Gastrocnemius medialis (tissue), 4 donors: ENCODE measurements around the gene BAK1. TPM values are rescaled to one million over a fixed set of nuclear protein-coding genes. Genes with fewer than 3 reads are reported as not detected.

Experiments
- ATAC-seq, 2 donors: fragments of 150-250 bp; one replicate each; pipeline ENCODE4 v1.9.1; 2016
- DNase-seq, 2 donors: peaks; one replicate each; pipeline ENCODE4 v3.0.0-alpha.2; 2019
- H3K27ac ChIP-seq, 4 donors: fragments of 200-600 bp; sonication (generic); 1 replicate in 1 of 4; 2 replicates in 3 of 4; pipeline ENCODE4 v1.5.1; 2016 to 2018; ENCODE audit warnings: mild to moderate bottlenecking in 2 of 4, moderate library complexity in 1 of 4
- H3K27me3 ChIP-seq, 3 donors: fragments of 200-600 bp; sonication (generic) in 2 of 3; 1 replicate in 1 of 3; 2 replicates in 2 of 3; pipeline versions ENCODE4 v1.5.1 to v1.6.0; 2016 to 2019; ENCODE audit warnings: mild to moderate bottlenecking in 1 of 3, moderate library complexity in 1 of 3
- H3K36me3 ChIP-seq, 2 donors: fragments of 200-600 bp; sonication (generic) in 1 of 2; one replicate each; pipeline ENCODE4 v1.5.1; 2017 to 2018
- H3K4me1 ChIP-seq, 2 donors: fragments of 200-600 bp; sonication (generic) in 1 of 2; one replicate each; pipeline ENCODE4 v1.5.1; 2016 to 2017; ENCODE audit warnings: mild to moderate bottlenecking in 2 of 2
- H3K4me3 ChIP-seq, 4 donors: fragments of 200-600 bp; sonication (generic) in 3 of 4; 1 replicate in 1 of 4; 2 replicates in 3 of 4; pipeline ENCODE4 v1.5.1; 2016 to 2019; ENCODE audit warnings: mild to moderate bottlenecking in 2 of 4
- H3K9me3 ChIP-seq, 3 donors: fragments of 200-600 bp; sonication (generic) in 2 of 3; 1 replicate in 1 of 3; 2 replicates in 2 of 3; pipeline ENCODE4 v1.5.1; 2016 to 2019
- CTCF ChIP-seq, 5 experiments: fragments of 450-650 bp in 3 of 5; fragments of 200-600 bp in 2 of 5; sonication (generic) in 2 of 5; IDR thresholded peaks in 4 of 5; conservative IDR thresholded peaks in 1 of 5; 1 replicate in 4 of 5; 2 replicates in 1 of 5; pipeline ENCODE4 v1.5.1; 2016 to 2019; ENCODE audit warnings: antibody characterized with exemption in 5 of 5, mild to moderate bottlenecking in 3 of 5, moderate library complexity in 3 of 5
- POLR2A ChIP-seq, 2 donors: fragments of 450-650 bp; IDR thresholded peaks; one replicate each; pipeline ENCODE4 v1.6.1; 2017; ENCODE audit warnings: antibody characterized with exemption in 2 of 2, mild to moderate bottlenecking in 2 of 2, moderate library complexity in 2 of 2
- in situ Hi-C, 4 donors: fragments of 200-750 bp; cut with MboI; loops; one replicate each; pipeline versions ENCODE4 v1.15.0 to v1.8.0; 2017; ENCODE audit warnings: low sequenced_read_pairs in 4 of 4
- intact Hi-C: fragments of 100-400 bp; cut with DNase I; formaldehyde crosslinking; loops from one replicate; pipeline ENCODE4 v1.15.1; 2023; ENCODE audit warnings: low total_unique reads
- total RNA-seq, 4 donors: library from RNA; depleted of rRNA; stranded (reverse); fragments of >200 nt; gene quantifications; one replicate each; pipeline versions ENCODE4 v1.1.0 to v1.2.3, GENCODE V29; 2016

The BAK1 gene
- total RNA-seq, 4 donors from 2014 or later = 5.8 to 11.7 (median 8.2) TPM

GRCh38 chr6:33577718-33578117, 2.4 kb downstream of the BAK1 start:
- intact Hi-C loops = loop anchor here (10.0 kb wide), 1 partner anchor 123 kb away; the partner anchor contains the start of gene ZBTB9
- Histone ChIP-seq H3K36me3 (peaks cover 0 to 29% of the 10 kb centered on the region in 2 donors), H3K4me1 (peaks cover 18% of the 10 kb centered on the region in 2 donors), H3K4me3 (no peak overlapping the region), H3K9me3 (no peaks in the 10 kb centered on the region), H3K27ac (peak overlapping the region; percentile 57 to 87 (median 85)), H3K27me3 (no peaks in the 10 kb centered on the region)
- DNase-seq (no peak), ATAC-seq (no peak)
- no peak for TF ChIP-seq POLR2A (IDR thresholded peaks at IDR 0.05)
- no peak for TF ChIP-seq CTCF (IDR thresholded peaks at IDR 0.05 in 4 of 5, conservative IDR thresholded peaks at IDR 0.05 in 1 of 5)
- in situ Hi-C loops = no loop called here

- TF ChIP-seq POLR2A (IDR thresholded peaks at IDR 0.05) (no peak), CTCF (IDR thresholded peaks at IDR 0.05 in 4 of 5, conservative IDR thresholded peaks at IDR 0.05 in 1 of 5) (no peak)
- ATAC-seq = peak; percentile 15 to 26
- intact Hi-C loops = loop anchor here (10.0 kb wide), 1 partner anchor 122 kb away; the partner anchor contains the start of gene ZBTB9
Measured at GRCh38 chr6:33577106-33577535, 3.0 kb downstream of the BAK1 start.

GRCh38 chr6:33576668-33577067, 3.4 kb downstream of the BAK1 start:
- no peak for ATAC-seq
- peak overlapping the region; percentile 57 to 87 (median 85) for H3K27ac ChIP-seq

More at GRCh38 chr6:33577106-33577535, 3.0 kb downstream of the BAK1 start:
- H3K27me3 ChIP-seq = no peaks in the 10 kb centered on the region
- H3K4me1 ChIP-seq = peaks cover 18% of the 10 kb centered on the region in 2 donors
- DNase-seq = no peak
- in situ Hi-C loops = no loop called here
- peak overlapping the region in 1 of 4 donors; percentile 18 for H3K4me3 ChIP-seq
- peak overlapping the region; percentile 57 to 87 (median 85) for H3K27ac ChIP-seq
- H3K36me3 ChIP-seq = peaks cover 0 to 29% of the 10 kb centered on the region in 2 donors
- H3K9me3 ChIP-seq = no peaks in the 10 kb centered on the region

GRCh38 chr6:33575211-33575610, 4.9 kb downstream of the BAK1 start:
- ATAC-seq (no peak), DNase-seq (no peak)
- in situ Hi-C loops = no loop called here
- no peak for TF ChIP-seq CTCF (IDR thresholded peaks at IDR 0.05 in 4 of 5, conservative IDR thresholded peaks at IDR 0.05 in 1 of 5)
- TF ChIP-seq POLR2A (IDR thresholded peaks at IDR 0.05) = no peak
- no peaks in the 10 kb centered on the region for H3K27me3 ChIP-seq
- intact Hi-C loops = loop anchor here (10.0 kb wide), 1 partner anchor 120 kb away; the partner anchor contains the start of gene ZBTB9
- H3K4me1 ChIP-seq = peaks cover 24 to 30% of the 10 kb centered on the region in 2 donors
- no peak overlapping the region for H3K4me3 ChIP-seq
- peaks cover 0 to 29% of the 10 kb centered on the region in 2 donors for H3K36me3 ChIP-seq
- no peaks in the 10 kb centered on the region for H3K9me3 ChIP-seq
- H3K27ac ChIP-seq = no peak overlapping the region

More at GRCh38 chr6:33576668-33577067, 3.4 kb downstream of the BAK1 start:
- intact Hi-C loops = loop anchor here (10.0 kb wide), 1 partner anchor 122 kb away; the partner anchor contains the start of gene ZBTB9
- H3K9me3 ChIP-seq = no peaks in the 10 kb centered on the region
- no peaks in the 10 kb centered on the region for H3K27me3 ChIP-seq
- H3K4me3 ChIP-seq = peak overlapping the region in 1 of 4 donors; percentile 18
- H3K36me3 ChIP-seq = peaks cover 0 to 29% of the 10 kb centered on the region in 2 donors
- DNase-seq = no peak
- in situ Hi-C loops = no loop called here
- no peak for TF ChIP-seq CTCF (IDR thresholded peaks at IDR 0.05 in 4 of 5, conservative IDR thresholded peaks at IDR 0.05 in 1 of 5)
- no peak for TF ChIP-seq POLR2A (IDR thresholded peaks at IDR 0.05)
- peaks cover 21 to 22% of the 10 kb centered on the region in 2 donors for H3K4me1 ChIP-seq
